HG03064 (cell line): ENCODE measurements around the gene SPATA12.
A peak's percentile ranks its signal among the peaks of the same experiment; 100 is the strongest.

ENCODE experiments used
- ATAC-seq: cut with Tn5 transposase; IDR thresholded peaks from one replicate; pipeline ENCODE4 v1.9.1; 2021; ENCODE audit warnings: low read depth; ENCODE audit not compliant: unreplicated experiment

SPATA12 gene

GRCh38 chr3:57048728-57049127 is 11.7 kb upstream of the SPATA12 start:
- ATAC-seq = no peak

DNA sequence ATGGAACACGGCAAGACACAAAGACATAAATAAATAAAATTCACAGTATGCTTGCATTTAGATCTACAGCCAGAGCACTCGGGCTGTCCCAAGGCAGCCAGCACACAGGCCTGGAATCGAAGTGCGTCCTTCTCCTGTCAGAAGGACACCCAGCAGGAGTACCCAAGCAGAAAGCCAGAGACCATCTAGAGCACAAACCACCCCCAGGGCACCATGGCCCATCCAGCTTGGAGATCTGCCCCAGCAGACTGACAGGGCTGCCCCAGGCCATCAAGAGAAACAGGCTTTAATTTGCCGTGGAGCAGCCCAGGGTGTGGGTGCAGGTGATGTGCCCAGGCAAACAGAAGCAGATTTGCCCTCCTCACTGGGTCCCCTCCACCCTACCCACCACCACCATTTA is 7.8 kb upstream of the SPATA12 start:
- no peak for ATAC-seq

GRCh38 chr3:57053122-57053521 is 7.3 kb upstream of the SPATA12 start:
- ATAC-seq = no peak

DNA sequence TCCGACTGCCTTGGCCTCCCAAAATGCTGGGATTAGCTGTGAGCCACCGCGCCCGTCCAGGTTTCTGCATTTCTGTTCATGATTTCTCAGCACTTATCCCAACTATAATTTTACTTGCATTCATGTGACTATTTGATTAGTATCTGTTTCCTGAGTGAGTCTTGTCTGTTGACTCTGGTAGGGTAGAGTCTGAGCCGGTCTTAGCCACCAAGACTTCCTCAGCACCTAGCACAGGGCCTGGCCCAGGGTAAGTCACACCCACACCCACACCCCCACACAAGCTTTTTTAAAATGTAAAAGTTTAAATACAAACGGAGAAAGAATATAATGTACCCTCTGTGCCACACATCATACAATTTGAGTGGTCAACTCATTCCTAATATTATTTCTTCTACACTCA is 3.1 kb upstream of the SPATA12 start:
- no peak for ATAC-seq

DNA sequence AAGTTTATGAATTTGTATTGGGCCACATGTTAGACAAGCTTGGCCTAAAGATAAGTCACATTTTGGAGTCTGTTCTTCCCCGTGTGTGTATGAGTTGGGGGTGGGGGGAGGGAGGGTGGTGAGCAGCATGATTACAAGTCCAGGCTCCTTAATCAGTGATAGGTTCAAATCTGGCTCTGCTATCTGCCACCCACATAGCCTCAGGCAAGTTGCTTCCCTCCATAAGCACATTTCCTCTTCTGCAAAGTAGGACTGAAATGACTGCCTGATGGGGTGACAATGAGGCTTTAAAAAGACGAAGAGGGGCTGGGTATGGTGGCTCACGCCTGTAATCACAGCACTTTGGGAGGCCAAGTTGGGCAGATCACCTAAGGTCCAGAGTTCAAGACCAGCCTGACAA is 1.1 kb upstream of the SPATA12 start:
- ATAC-seq = no peak

DNA sequence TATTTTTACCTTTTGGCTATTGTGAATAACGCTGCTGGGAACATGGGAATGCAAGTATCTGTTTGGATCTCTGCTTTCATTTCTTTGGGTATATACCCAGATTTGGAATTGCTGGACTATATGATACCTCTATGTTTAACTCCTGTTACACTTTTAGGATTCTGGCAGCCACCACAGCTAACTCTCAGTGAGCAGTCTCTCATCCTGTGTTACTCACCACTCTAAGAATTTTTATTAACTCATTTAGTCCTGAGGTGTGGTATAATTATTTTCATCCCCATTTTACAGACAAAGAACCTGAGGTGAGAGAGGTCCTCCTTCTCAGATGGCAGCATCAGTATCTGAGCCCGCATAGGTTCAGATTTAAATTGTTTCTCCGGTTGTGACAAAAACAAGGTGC is 1.1 kb downstream of the SPATA12 start:
- ATAC-seq = no peak

GRCh38 chr3:57062101-57062631 is 1.7 kb downstream of the SPATA12 start:
- ATAC-seq = no peak

DNA sequence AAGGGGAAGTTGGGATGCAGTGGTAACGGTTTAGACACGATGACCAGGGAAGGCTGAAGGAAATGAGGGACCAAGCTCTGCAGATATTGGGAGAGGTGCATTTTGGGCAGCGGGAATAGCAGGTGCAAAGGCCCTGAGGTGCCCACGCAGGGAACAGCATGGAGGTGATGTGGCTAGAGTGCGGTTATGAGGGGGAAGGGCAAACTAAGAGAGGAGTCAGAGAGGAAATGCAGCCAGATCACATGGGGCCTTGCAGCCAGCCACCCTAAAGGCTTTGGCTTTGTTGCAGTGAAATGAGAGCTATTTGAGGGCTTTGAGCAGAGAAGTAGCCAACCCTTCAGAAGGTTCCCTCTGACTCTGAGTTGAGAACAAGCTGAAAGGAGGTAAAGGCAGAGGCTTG is 2.6 kb downstream of the SPATA12 start:
- no peak for ATAC-seq

GRCh38 chr3:57064001-57064400 is 3.5 kb downstream of the SPATA12 start:
- no peak for ATAC-seq

GRCh38 chr3:57064572-57064971 is 4.1 kb downstream of the SPATA12 start:
- ATAC-seq = no peak

DNA sequence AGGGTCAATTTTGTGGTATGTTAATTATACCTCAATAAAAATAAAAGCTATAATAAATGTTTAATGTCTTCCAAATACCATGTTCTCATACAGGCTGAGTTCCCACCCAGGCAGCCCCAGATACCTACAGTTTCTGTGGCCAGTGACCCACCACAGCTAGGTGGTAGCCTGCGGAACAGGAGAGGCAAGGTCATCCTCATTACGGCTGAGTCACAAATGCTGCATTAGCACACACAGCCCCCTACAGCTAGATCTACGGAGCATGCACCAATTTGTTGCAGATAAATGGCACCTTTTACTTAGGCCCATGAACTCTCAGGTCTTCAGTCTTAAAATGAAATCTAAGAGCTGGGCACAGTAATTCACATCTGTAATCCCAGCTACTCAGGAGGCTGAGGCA is 5.1 kb downstream of the SPATA12 start:
- ATAC-seq = no peak

GRCh38 chr3:57066471-57066870 is 6.0 kb downstream of the SPATA12 start:
- no peak for ATAC-seq

GRCh38 chr3:57068437-57069089 is 8.1 kb downstream of the SPATA12 start:
- ATAC-seq = peak; percentile 99

DNA sequence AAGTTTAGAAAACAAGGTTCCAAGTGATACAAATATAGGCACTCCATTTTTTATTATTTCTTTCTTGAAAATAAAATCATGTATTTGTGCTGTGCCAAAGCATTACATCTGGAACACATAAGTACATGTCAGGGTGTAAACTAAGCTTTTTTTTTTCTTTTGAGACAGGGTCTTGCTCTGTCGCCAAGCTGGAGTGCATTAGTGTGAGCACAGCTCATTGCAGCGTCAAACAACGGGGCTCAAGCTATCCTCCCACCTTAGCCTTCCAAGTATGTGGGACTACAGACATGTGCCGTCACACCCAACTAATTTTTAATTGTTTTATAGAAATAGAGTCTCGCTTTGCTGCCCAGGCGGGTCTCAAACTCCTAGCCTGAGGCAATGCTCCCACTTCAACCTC is 9.0 kb downstream of the SPATA12 start:
- ATAC-seq = no peak

DNA sequence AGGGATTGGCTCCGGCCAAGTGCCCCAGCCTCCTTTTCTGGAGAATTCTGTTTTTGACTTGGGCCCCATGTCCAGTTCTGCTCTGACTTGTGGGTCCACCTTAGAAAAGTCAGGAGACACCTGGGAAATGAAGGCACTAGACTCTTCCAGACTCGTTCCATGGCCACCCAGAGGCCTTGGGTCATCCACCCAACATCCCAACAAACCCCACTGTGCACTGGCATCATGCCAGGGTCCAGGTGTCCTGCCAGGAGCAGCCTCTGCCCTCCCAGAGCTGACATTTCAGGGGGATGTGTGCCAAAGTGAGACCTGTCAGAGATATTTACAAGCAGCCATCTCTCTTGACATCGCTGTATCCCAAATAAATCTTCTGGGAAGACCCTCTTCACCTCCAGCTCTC is 13.2 kb downstream of the SPATA12 start:
- ATAC-seq = no peak

GRCh38 chr3:57074135-57074534 is 13.7 kb downstream of the SPATA12 start:
- no peak for ATAC-seq

DNA sequence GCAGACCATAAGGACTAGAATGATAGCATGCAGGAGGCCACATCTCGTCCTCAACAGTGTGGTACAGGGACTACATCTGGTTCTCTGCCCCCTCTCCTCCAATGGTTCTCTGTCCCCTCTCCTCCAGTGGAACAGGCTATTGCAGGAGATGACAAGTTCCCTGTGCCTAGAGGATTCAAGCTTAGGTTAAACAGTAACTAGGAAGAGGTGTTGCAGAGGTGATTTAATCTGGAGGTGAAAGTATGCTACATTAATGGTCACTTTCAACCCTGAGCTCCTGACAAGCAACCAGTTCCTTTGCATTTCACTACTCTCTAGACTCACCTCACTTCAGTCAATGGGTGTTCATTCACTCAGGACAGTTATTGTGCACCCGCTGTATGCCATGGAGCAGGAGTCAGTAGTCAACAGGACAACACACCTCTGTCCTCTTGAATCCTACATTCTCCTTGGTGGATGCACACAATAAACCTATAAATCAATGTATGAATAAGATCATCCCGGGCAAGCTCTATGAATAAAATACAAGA is 16.0 kb downstream of the SPATA12 start:
- ATAC-seq = no peak

- ATAC-seq = no peak
Measured at GRCh38 chr3:57077630-57078343, 17.3 kb downstream of the SPATA12 start.

DNA sequence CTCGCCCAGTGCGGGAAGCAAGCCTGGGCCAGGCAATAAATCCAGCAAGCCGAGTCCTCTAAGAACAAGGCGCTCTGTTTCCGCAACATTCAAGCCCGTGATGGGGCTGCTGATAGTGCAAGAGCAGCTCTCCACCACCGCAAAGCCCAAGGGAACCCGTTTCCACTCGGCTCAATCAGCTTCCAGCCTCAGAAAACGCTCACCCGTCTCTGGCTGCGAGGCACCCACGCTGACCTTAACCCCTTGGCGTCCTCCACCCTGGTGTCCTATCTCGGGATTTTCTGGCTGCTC is 17.8 kb downstream of the SPATA12 start:
- ATAC-seq = no peak

DNA sequence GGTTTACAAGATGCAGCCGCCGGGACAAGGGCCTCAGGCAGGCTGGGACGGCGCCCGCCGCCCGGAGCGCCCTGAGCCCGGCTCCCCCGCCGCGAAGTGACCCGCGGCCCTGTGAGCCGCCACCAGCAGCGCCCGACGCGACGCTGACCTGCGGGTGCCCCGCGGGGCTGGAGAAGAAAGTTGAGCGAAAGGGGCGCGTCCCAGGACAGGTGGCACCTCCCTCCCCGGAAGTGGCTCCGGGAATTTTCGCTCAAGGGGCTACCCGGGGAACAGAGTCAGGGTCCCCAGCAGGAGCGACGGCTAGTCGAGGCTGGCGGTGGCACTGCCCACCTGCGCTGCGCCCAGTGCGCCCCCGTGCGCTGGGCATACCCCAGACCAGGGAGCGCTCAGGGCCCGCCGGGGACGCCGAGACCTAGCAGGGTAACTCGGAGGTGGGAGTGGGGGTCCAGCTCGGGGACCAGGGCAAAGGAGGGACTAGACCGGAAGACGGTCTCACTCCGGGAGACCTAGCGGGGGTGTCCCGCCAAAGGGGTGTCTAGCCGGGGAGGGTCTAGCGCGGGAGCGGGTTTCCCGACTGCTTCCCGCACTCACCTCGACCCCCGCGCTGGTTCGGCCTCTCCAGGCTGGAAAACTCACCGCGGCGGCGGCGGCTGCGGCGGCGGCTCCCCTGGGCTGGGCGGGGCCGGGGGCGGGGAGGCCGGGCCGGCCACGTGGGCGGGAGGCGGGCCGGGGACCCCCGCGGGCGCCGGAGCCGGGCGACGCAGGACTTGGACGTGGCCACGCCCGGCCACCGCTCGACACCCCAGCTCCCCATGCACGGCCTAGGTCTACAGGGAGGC is 18.4 kb downstream of the SPATA12 start:
- ATAC-seq = no peak

DNA sequence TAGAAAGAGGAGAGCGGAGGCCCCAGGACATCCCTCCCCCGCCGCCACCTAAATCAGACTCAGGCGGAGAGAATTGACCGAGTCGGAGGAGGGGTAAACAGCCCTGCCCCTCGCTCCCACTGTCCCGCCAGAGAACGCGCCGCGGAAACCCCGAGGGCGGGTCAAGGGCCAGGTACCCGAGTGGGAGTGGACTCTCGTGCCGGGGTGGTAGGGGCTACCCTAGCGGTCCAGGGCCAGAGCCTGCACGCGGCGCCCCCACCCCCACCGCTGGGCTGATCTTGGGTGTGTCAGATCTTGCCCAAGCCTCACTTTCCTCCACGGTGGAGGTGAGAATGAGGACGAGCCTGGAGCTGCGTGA is 19.0 kb downstream of the SPATA12 start:
- ATAC-seq = no peak
